MM.1S (cell line): ENCODE measurements around the gene CHCHD10.
A peak's percentile ranks its signal among the peaks of the same experiment; 100 is the strongest.

Source experiments
- DNase-seq: peaks from one replicate; pipeline ENCODE4 v3.0.0-alpha.2; 2015
- H2AFZ ChIP-seq: fragments of 300-600 bp; sonication (generic); 2 replicates; pipeline ENCODE4 v1.6.0; 2016; ENCODE audit warnings: antibody characterized with exemption, low read length
- H3F3A ChIP-seq: fragments of 300-600 bp; sonication (generic); 2 replicates; pipeline ENCODE4 v1.6.1; 2016; ENCODE audit warnings: mild to moderate bottlenecking, antibody characterized with exemption, low read length, moderate library complexity, mixed read lengths; ENCODE audit not compliant: insufficient read depth
- H3K27ac ChIP-seq: fragments of 300-600 bp; sonication (generic); 2 replicates; pipeline ENCODE4 v1.5.1; 2016; ENCODE audit warnings: mild to moderate bottlenecking, low read length
- H3K27me3 ChIP-seq: fragments of 300-600 bp; sonication (generic); replicated peaks from 2 replicates; pipeline ENCODE4 v1.6.0; 2016; ENCODE audit warnings: low read length; ENCODE audit not compliant: insufficient read depth
- H3K36me3 ChIP-seq: fragments of 300-600 bp; sonication (generic); replicated peaks from 2 replicates; pipeline ENCODE4 v1.6.1; 2016; ENCODE audit warnings: mild to moderate bottlenecking, low read length, mixed read lengths; ENCODE audit not compliant: insufficient read depth
- H3K4me1 ChIP-seq: fragments of 300-600 bp; sonication (generic); 2 replicates; pipeline ENCODE4 v1.6.1; 2016; ENCODE audit warnings: low read length, mixed read lengths
- H3K4me2 ChIP-seq: fragments of 300-600 bp; sonication (generic); 2 replicates; pipeline ENCODE4 v1.6.0; 2016; ENCODE audit warnings: low read depth, low read length
- H3K4me3 ChIP-seq: fragments of 300-600 bp; sonication (generic); 2 replicates; pipeline ENCODE4 v1.5.1; 2016; ENCODE audit warnings: low read length, mixed read lengths
- H3K79me2 ChIP-seq: fragments of 300-600 bp; sonication (generic); 2 replicates; pipeline ENCODE4 v1.6.1; 2016; ENCODE audit warnings: mixed run types, low read length, mixed read lengths
- H3K9ac ChIP-seq: fragments of 300-600 bp; sonication (generic); 2 replicates; pipeline ENCODE4 v1.6.1; 2016; ENCODE audit warnings: low read length, mixed read lengths
- H3K9me2 ChIP-seq: fragments of 300-600 bp; sonication (generic); replicated peaks from 2 replicates; pipeline ENCODE4 v1.6.1; 2016; ENCODE audit warnings: mild to moderate bottlenecking, low read length, mixed read lengths; ENCODE audit not compliant: insufficient read depth
- H3K9me3 ChIP-seq: fragments of 300-600 bp; sonication (generic); replicated peaks from 2 replicates; pipeline ENCODE4 v1.6.1; 2016; ENCODE audit warnings: mild to moderate bottlenecking, low read length, mixed read lengths; ENCODE audit not compliant: insufficient read depth
- H4K20me1 ChIP-seq: fragments of 300-600 bp; sonication (generic); 2 replicates; pipeline ENCODE4 v1.6.1; 2016; ENCODE audit warnings: mild to moderate bottlenecking, low read length, moderate library complexity, mixed read lengths; ENCODE audit not compliant: insufficient read depth
- CTCF ChIP-seq: fragments of 300-600 bp; sonication (generic); IDR thresholded peaks from 2 replicates; pipeline ENCODE4 v1.5.1; 2016; ENCODE audit warnings: antibody characterized with exemption, low read length, mixed read lengths
- EZH2 ChIP-seq: fragments of 300-600 bp; sonication (generic); optimal IDR thresholded peaks from 2 replicates; pipeline ENCODE3; 2017; ENCODE audit warnings: low read depth, mild to moderate bottlenecking, antibody characterized with exemption, low read length, mixed read lengths
- EZH2phosphoT487 ChIP-seq: fragments of 300-600 bp; sonication (generic); IDR thresholded peaks from 2 replicates; pipeline ENCODE4 v1.6.1; 2018; ENCODE audit warnings: antibody characterized with exemption, low read length

Gene CHCHD10

GRCh38 chr22:23787600-23787896 is 19.8 kb upstream of the CHCHD10 start:
- Histone ChIP-seq H3K79me2 (peaks cover 53% of the 10 kb centered on the region), H3K27me3 (no peaks in the 10 kb centered on the region), H3K27ac (peak overlapping the region; percentile 95; the same call in 1 of the 2 replicates), H2AFZ (0 out of 2 replicates have a peak overlapping the region, but pooled peaks have one; percentile 65), H3F3A (peaks cover 15% of the 10 kb centered on the region), H3K9me2 (no peaks in the 10 kb centered on the region), H3K36me3 (no peaks in the 10 kb centered on the region), H3K4me2 (peak overlapping the region; percentile 100), H3K9me3 (no peaks in the 10 kb centered on the region), H3K4me3 (peak overlapping the region; percentile 77), H3K9ac (peak overlapping the region; percentile 99; the same call in 1 of the 2 replicates), H4K20me1 (no peaks in the 10 kb centered on the region), H3K4me1 (peaks cover 18% of the 10 kb centered on the region; the same call in 1 of the 2 replicates)
- no peak for TF ChIP-seq EZH2phosphoT487
- TF ChIP-seq EZH2 = no peak
- no peak for TF ChIP-seq CTCF
- DNase-seq = no peak

GRCh38 chr22:23786752-23787599 is 19.2 kb upstream of the CHCHD10 start, which contains the start of gene SMARCB1:
Gene SMARCB1 (plus strand): TSS chr22:23786966. CDS start chr22:23787170, 204 bp downstream.
- no peaks in the 10 kb centered on the region for H3K9me3 ChIP-seq
- peak; percentile 89 for DNase-seq
- H3K36me3 ChIP-seq = no peaks in the 10 kb centered on the region
- H3K9ac ChIP-seq = peak within 1 kb of the TSS; percentile 99
- no peak for TF ChIP-seq CTCF
- peaks cover 18% of the 10 kb centered on the region; the same call in 1 of the 2 replicates for H3K4me1 ChIP-seq
- no peaks in the 10 kb centered on the region for H3K27me3 ChIP-seq
- peaks cover 15% of the 10 kb centered on the region for H3F3A ChIP-seq
- H3K79me2 ChIP-seq = peaks cover 47% of the 10 kb centered on the region
- H3K4me2 ChIP-seq = peak within 1 kb of the TSS; percentile 100
- H3K27ac ChIP-seq = peak within 1 kb of the TSS; percentile 95
- H4K20me1 ChIP-seq = no peaks in the 10 kb centered on the region
- H3K4me3 ChIP-seq = peak within 1 kb of the TSS; percentile 77
- no peaks in the 10 kb centered on the region for H3K9me2 ChIP-seq
- peak within 1 kb of the TSS; percentile 69 for H2AFZ ChIP-seq

GRCh38 chr22:23786261-23786710 is 18.5 kb upstream of the CHCHD10 start:
- Histone ChIP-seq H3K4me3 (peak overlapping the region; percentile 77), H3K9ac (peak overlapping the region; percentile 99), H3K9me3 (no peaks in the 10 kb centered on the region), H3K4me2 (peak overlapping the region; percentile 100), H3K36me3 (no peaks in the 10 kb centered on the region), H4K20me1 (no peaks in the 10 kb centered on the region), H3F3A (peaks cover 15% of the 10 kb centered on the region), H3K27me3 (no peaks in the 10 kb centered on the region), H3K4me1 (peaks cover 18% of the 10 kb centered on the region; the same call in 1 of the 2 replicates), H3K79me2 (peaks cover 40% of the 10 kb centered on the region), H3K9me2 (no peaks in the 10 kb centered on the region), H2AFZ (peak overlapping the region; percentile 69), H3K27ac (peak overlapping the region; percentile 95)
- TF ChIP-seq CTCF = no peak
- no peak for TF ChIP-seq EZH2phosphoT487
- TF ChIP-seq EZH2 = no peak
- peak; percentile 70 for DNase-seq
